HepG2 (cell line): ENCODE results near the gene CFAP69. TPM values are rescaled to one million over a fixed set of nuclear protein-coding genes. Genes with fewer than 3 reads are reported as not detected.

Source experiments
- ATAC-seq: fragments of 200-7000 bp; cut with Tn5 transposase; 3 replicates; pipeline ENCODE4 v1.9.1; 2020; ENCODE audit warnings: mild to moderate bottlenecking, moderate library complexity
- BruUV-seq: library from RNA; stranded (reverse); fragments of 400-500 nt; replicated peaks from 2 replicates; lab custom pipeline; 2021; lab: Mats Ljungman, UMichigan
- CTCF ChIA-PET: fragments of 300-600 bp; formaldehyde crosslinking; extraction: SDS; loops from one replicate; lab custom pipeline; 2021; ENCODE audit warnings: low total read pairs, inconsistent platforms, low intra/inter-chr PET ratio; lab: Yijun Ruan, JAX
- POLR2A ChIA-PET: fragments of 350-600 bp; sonication (Branson Sonifier 250); formaldehyde crosslinking; loops from one replicate; lab custom pipeline; 2020; ENCODE audit warnings: antibody characterized with exemption, inconsistent platforms; lab: Yijun Ruan, JAX
- DNase-seq: peaks from one replicate; pipeline ENCODE4 v3.0.0-alpha.2; 2015; ENCODE audit warnings: low spot score
- FAIRE-seq: peaks from 3 replicates; lab custom pipeline; 2011; peaks lifted over from hg19 to GRCh38; lab: Jason Lieb, UNC
- H2AFZ ChIP-seq: one replicate; pipeline ENCODE4 v1.6.1; 2011; ENCODE audit warnings: low read length, inconsistent platforms
- H3K27ac ChIP-seq: fragments of 300-600 bp; 3 replicates; pipeline ENCODE4 v1.8.0; 2011; ENCODE audit warnings: mixed run types, mild to moderate bottlenecking, mixed read lengths, low read length, inconsistent platforms; ENCODE audit not compliant: insufficient read depth; ENCODE audit errors: extremely low read length
- H3K27me3 ChIP-seq, 2 experiments: fragments of 200-600 bp in 1 of 2; 2 replicates in 1 of 2; 3 replicates in 1 of 2; pipeline versions ENCODE4 v1.6.0 to v1.8.0; 2011; ENCODE audit warnings: low read length in 2 of 2, mild to moderate bottlenecking in 2 of 2, moderate library complexity in 2 of 2, inconsistent platforms in 1 of 2; ENCODE audit not compliant: insufficient read depth in 2 of 2, control insufficient read depth in 1 of 2
- H3K36me3 ChIP-seq, 2 experiments: fragments of 200-600 bp in 1 of 2; replicated peaks in 1 of 2; 2 replicates in 1 of 2; 3 replicates in 1 of 2; pipeline versions ENCODE4 v1.5.1 to v1.8.0; 2011; ENCODE audit warnings: low read length in 2 of 2, inconsistent platforms in 1 of 2; ENCODE audit not compliant: insufficient read depth in 2 of 2, control insufficient read depth in 1 of 2
- H3K4me1 ChIP-seq: 2 replicates; pipeline ENCODE4 v1.5.1; 2012; ENCODE audit warnings: low read length, inconsistent platforms; ENCODE audit not compliant: insufficient read depth
- H3K4me2 ChIP-seq: 2 replicates; pipeline ENCODE4 v1.6.0; 2011; ENCODE audit warnings: low read depth, low read length, inconsistent platforms
- H3K4me3 ChIP-seq, 3 experiments: fragments of 200-600 bp in 1 of 3; sonication (generic), shearing (Covaris generic) in 1 of 3; replicated peaks in 1 of 3; 2 replicates each; pipeline ENCODE4 v1.5.1; 2011 to 2016; ENCODE audit warnings: low read length in 3 of 3, inconsistent platforms in 2 of 3, low read depth in 2 of 3, mild to moderate bottlenecking in 2 of 3, control low read depth in 1 of 3, mixed read lengths in 1 of 3; ENCODE audit not compliant: insufficient read depth in 1 of 3
- H3K79me2 ChIP-seq: one replicate; pipeline ENCODE4 v1.6.1; 2011; ENCODE audit warnings: low read length, inconsistent platforms; ENCODE audit not compliant: insufficient read depth
- H3K9ac ChIP-seq: 2 replicates; pipeline ENCODE4 v1.6.0; 2011; ENCODE audit warnings: mild to moderate bottlenecking, low read depth, low read length, inconsistent platforms; ENCODE audit not compliant: insufficient read depth
- H3K9me3 ChIP-seq: 2 replicates; pipeline ENCODE4 v1.5.1; 2012; ENCODE audit warnings: mild to moderate bottlenecking, low read length
- H4K20me1 ChIP-seq: 2 replicates; pipeline ENCODE4 v1.6.0; 2011; ENCODE audit warnings: inconsistent platforms, mild to moderate bottlenecking, low read length, moderate library complexity; ENCODE audit not compliant: insufficient read depth
- DMTF1 ChIP-seq: sonication (generic); formaldehyde crosslinking; IDR thresholded peaks from 2 replicates; pipeline ENCODE4 v1.4.0; 2020; ENCODE audit warnings: mild to moderate bottlenecking, missing genetic modification reagents
- SOX13 ChIP-seq, 3 experiments: fragments of 450-650 bp in 1 of 3; sonication (generic) in 1 of 3; formaldehyde crosslinking in 1 of 3; IDR thresholded peaks in 2 of 3; conservative IDR thresholded peaks in 1 of 3; 2 replicates each; pipeline versions ENCODE4 v1.5.0 to v1.6.1; 2016 to 2020; ENCODE audit warnings: antibody characterized with exemption in 1 of 3, mild to moderate bottlenecking in 1 of 3, missing compliant biosample characterization in 1 of 3, missing genetic modification reagents in 1 of 3, moderate library complexity in 1 of 3
- ZBTB33 ChIP-seq: sonication (generic); formaldehyde crosslinking; IDR thresholded peaks from 2 replicates; pipeline ENCODE4 v1.4.0; 2020; ENCODE audit warnings: missing genetic modification reagents
- ZFP37 ChIP-seq: sonication (generic); formaldehyde crosslinking; IDR thresholded peaks from 2 replicates; pipeline ENCODE4 v1.4.0; 2020; ENCODE audit warnings: missing genetic modification reagents, borderline replicate concordance
- ZMYM3 ChIP-seq: sonication (generic); formaldehyde crosslinking; IDR thresholded peaks from 2 replicates; pipeline ENCODE4 v1.5.1; 2020; ENCODE audit warnings: mild to moderate bottlenecking, missing genetic modification reagents
- ZNF121 ChIP-seq: sonication (generic); formaldehyde crosslinking; IDR thresholded peaks from 2 replicates; pipeline ENCODE4 v1.5.0; 2020; ENCODE audit warnings: mild to moderate bottlenecking, missing genetic modification reagents
- ZNF770 ChIP-seq: sonication (generic); formaldehyde crosslinking; IDR thresholded peaks from 2 replicates; pipeline ENCODE4 v1.5.0; 2020; ENCODE audit warnings: mild to moderate bottlenecking, missing genetic modification reagents
- WGBS: methylation state at CpG from one replicate; pipeline ENCODE4 v1.1.6; 2017; ENCODE audit warnings: low lambda C conversion rate; 5-methylcytosine and 5-hydroxymethylcytosine counted together
- in situ Hi-C: cut with HindIII; loops from 2 replicates; pipeline ENCODE4 v1.10.0; 2017; ENCODE audit warnings: low pct_unique_long_range_greater_than_20kb; ENCODE audit not compliant: extremely low pct_ligation_motif_present
- intact Hi-C: fragments of 100-400 bp; cut with micrococcal nuclease; formaldehyde crosslinking; loops from one replicate; pipeline ENCODE4 v1.10.0; 2022; ENCODE audit not compliant: unreplicated experiment
- polyA plus RNA-seq, 8 experiments: library from polyadenylated mRNA; depleted of rRNA in 3 of 8; stranded (reverse) in 7 of 8; unstranded in 1 of 8; fragments of >200 nt; fragmentation: Illumina TruSeq in 4 of 8; extraction: Trizol in 4 of 8; gene quantifications; 2 replicates each; pipeline versions ENCODE4 v1.2.1 to v1.2.3, GENCODE V29; 2011 to 2016; ENCODE audit warnings: low read depth in 4 of 8, missing spikeins in 1 of 8, mixed read lengths in 1 of 8; ENCODE audit not compliant: insufficient read depth in 1 of 8
- total RNA-seq, 5 experiments: library from RNA; depleted of rRNA; stranded (reverse); fragments of >200 nt; fragmentation: Illumina TruSeq; extraction: Trizol; gene quantifications; 2 replicates each; pipeline ENCODE4 v1.2.3, GENCODE V29; 2016; ENCODE audit warnings: low read depth in 1 of 5

CFAP69 gene
- total and polyA plus RNA-seq, 2 of the 13 experiments (the other 11 are each of a cell fraction or from before 2014, with no cell fraction given): 2.2 to 4.0 TPM

GRCh38 chr7:90347759-90348158, 102.8 kb downstream of the CFAP69 start:
- in situ Hi-C loops: loop anchor here (5.0 kb wide), 1 partner anchor 60 kb away; no protein-coding TSS in a partner anchor
- TF ChIP-seq ZMYM3 (peak; percentile 22; the same call in 1 of the 2 replicates), ZNF770 (CRISPR knock-in tag) (peak; percentile 32; the same call in 1 of the 2 replicates), ZBTB33 (CRISPR knock-in tag) (0 out of 2 replicates have a peak, but pooled peaks have one; percentile 14), ZFP37 (no peak), SOX13 (IDR thresholded peaks at IDR 0.05) (no peak), SOX13 (CRISPR knock-in tag; conservative IDR thresholded peaks at IDR 0.05 in 1 of 2, IDR thresholded peaks at IDR 0.05 in 1 of 2) (no peak), ZNF121 (peak; percentile 87), DMTF1 (CRISPR knock-in tag) (no peak)
- FAIRE-seq: no peak

More at GRCh38 chr7:90347759-90348158, 102.8 kb downstream of the CFAP69 start:
- intact Hi-C loops: loop anchor here (2.0 to 5.0 kb wide), 3 partner anchors 80 to 195 kb away; partner anchors contain the start of genes STEAP1 and STEAP2
- Histone ChIP-seq H3K4me1 (peaks cover 33% of the 10 kb centered on the region), H4K20me1 (no peaks in the 10 kb centered on the region), H3K27ac (peak overlapping the region; percentile 97), H3K79me2 (peaks cover 47% of the 10 kb centered on the region), H2AFZ (no peak overlapping the region), H3K36me3 (no peaks in the 10 kb centered on the region), H3K4me2 (peak overlapping the region; percentile 71), H3K4me3 (peak overlapping the region; percentile 82 to 97 (median 89)), H3K27me3 (no peaks in the 10 kb centered on the region; a peak in 1 of 5 replicates), H3K9me3 (no peaks in the 10 kb centered on the region), H3K9ac (no peak overlapping the region)
- ATAC-seq (no peak), DNase-seq (no peak)
- ChIA-PET CTCF (no interaction called here), POLR2A (no interaction called here)
- no TSS peak for BruUV-seq
- 65% methylated on average over 4 of the region's 4 CpGs for WGBS
